HuH-7.5 (cell line): ENCODE results near the gene PHF21B.
A peak's percentile ranks its signal among the peaks of the same experiment; 100 is the strongest.

ENCODE experiments used
- DNase-seq: peaks from one replicate; pipeline ENCODE4 v3.0.0; 2011; ENCODE audit warnings: low spot score

Gene PHF21B

GRCh38 chr22:44892803-44893730 is 116.7 kb downstream of the PHF21B start:
- DNase-seq: no peak

GRCh38 chr22:44892243-44892642 is 117.6 kb downstream of the PHF21B start:
- no peak for DNase-seq

GRCh38 chr22:44891791-44892190 is 118.0 kb downstream of the PHF21B start:
- DNase-seq: no peak

- no peak for DNase-seq
Observed at GRCh38 chr22:44891293-44891747, 118.5 kb downstream of the PHF21B start.

GRCh38 chr22:44890416-44891292 is 119.2 kb downstream of the PHF21B start:
- no peak for DNase-seq

- DNase-seq: no peak
Observed at GRCh38 chr22:44889255-44889878, 120.4 kb downstream of the PHF21B start.

GRCh38 chr22:44888491-44889254 is 121.1 kb downstream of the PHF21B start:
- no peak for DNase-seq

GRCh38 chr22:44887941-44888366 is 121.9 kb downstream of the PHF21B start:
- no peak for DNase-seq

GRCh38 chr22:44885806-44886360 is 123.9 kb downstream of the PHF21B start:
- no peak for DNase-seq

GRCh38 chr22:44884968-44885805 is 124.6 kb downstream of the PHF21B start:
- peak; percentile 47 for DNase-seq

- DNase-seq: no peak
Observed at GRCh38 chr22:44884562-44884961, 125.2 kb downstream of the PHF21B start.

GRCh38 chr22:44883011-44883421 is 126.8 kb downstream of the PHF21B start:
- DNase-seq: no peak

- no peak for DNase-seq
Observed at GRCh38 chr22:44882226-44882905, 127.4 kb downstream of the PHF21B start.

GRCh38 chr22:44881624-44882023 is 128.2 kb downstream of the PHF21B start:
- DNase-seq: no peak

- no peak for DNase-seq
Observed at GRCh38 chr22:44880610-44881290, 129.1 kb downstream of the PHF21B start.

- no peak for DNase-seq
Observed at GRCh38 chr22:44879301-44879680, 130.5 kb downstream of the PHF21B start.

- no peak for DNase-seq
Observed at GRCh38 chr22:44878483-44879300, 131.1 kb downstream of the PHF21B start.

GRCh38 chr22:44876921-44877320 is 132.9 kb downstream of the PHF21B start:
- no peak for DNase-seq
